Measurements from ENCODE around the gene CNKSR3.

Gene CNKSR3

DNA sequence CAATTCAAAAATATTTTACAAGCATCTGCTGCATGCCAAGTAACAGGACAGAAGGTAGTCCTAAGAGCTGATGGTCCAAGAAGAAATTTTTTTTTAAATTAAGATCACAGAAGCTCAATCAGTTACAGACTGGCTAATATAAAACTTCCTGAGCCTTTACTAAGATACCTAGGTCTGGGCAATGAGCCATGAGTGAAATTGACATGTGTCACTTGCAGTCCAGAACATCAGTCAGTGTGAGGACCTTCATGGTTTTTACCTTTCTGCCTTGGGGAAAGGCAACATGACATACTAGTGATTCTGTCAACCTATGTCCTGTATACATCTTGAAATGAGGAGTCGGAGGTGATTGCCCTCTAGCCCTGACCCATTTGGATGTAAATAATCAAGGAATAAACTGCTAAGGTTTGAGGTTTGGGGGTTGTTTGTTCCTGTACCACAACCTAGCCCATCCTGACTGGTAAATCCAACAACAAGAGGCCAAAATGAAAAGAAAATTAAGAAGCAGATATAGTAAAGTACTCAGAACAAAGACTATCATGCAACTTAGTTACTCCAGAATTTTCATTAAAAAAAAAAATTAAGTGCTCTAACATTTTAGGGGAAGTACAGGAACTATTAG, 70.0 kb downstream of the CNKSR3 start:
- H3K36me3 ChIP-seq = peaks cover 19% of the 10 kb centered on the region
- H3K4me1 ChIP-seq = no peaks in the 10 kb centered on the region
- no peaks in the 10 kb centered on the region for H3K27me3 ChIP-seq
- H3K4me2 ChIP-seq = no peak overlapping the region
- TF ChIP-seq Cebpa-rat (IDR thresholded peaks at IDR 0.05) = no peak
- H3K9ac ChIP-seq = no peak overlapping the region
- H3K4me3 ChIP-seq = no peak overlapping the region
- H3K9me3 ChIP-seq = no peaks in the 10 kb centered on the region
- no peak overlapping the region for H3K27ac ChIP-seq
- no peaks in the 10 kb centered on the region for H4K20me1 ChIP-seq

DNA sequence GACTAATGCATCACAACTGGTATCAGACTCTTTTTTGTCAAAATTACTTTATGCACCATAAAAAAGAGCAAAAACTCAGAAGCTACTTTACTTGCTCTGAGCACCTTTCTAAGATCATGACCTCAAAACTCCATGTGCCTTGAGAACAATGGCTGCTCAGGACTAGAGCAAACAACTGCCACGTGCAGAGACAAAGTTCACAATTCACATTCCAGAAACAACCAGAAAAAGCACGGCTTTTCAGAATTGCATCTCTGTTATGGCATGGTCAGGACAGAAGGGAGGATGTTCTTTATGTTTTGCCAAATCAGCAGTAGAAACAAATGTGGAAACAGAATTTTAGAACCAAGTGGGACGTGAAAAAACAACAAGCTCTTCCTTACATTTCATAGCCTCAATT, 70.5 kb downstream of the CNKSR3 start:
- H3K27ac ChIP-seq = no peak overlapping the region
- H3K9me3 ChIP-seq = no peaks in the 10 kb centered on the region
- no peaks in the 10 kb centered on the region for H3K27me3 ChIP-seq
- no peaks in the 10 kb centered on the region for H3K4me1 ChIP-seq
- no peaks in the 10 kb centered on the region for H4K20me1 ChIP-seq
- no peak overlapping the region for H3K4me2 ChIP-seq
- TF ChIP-seq Cebpa-rat (IDR thresholded peaks at IDR 0.05) = no peak
- H3K36me3 ChIP-seq = peaks cover 24% of the 10 kb centered on the region
- no peak overlapping the region for H3K4me3 ChIP-seq
- H3K9ac ChIP-seq = no peak overlapping the region

DNA sequence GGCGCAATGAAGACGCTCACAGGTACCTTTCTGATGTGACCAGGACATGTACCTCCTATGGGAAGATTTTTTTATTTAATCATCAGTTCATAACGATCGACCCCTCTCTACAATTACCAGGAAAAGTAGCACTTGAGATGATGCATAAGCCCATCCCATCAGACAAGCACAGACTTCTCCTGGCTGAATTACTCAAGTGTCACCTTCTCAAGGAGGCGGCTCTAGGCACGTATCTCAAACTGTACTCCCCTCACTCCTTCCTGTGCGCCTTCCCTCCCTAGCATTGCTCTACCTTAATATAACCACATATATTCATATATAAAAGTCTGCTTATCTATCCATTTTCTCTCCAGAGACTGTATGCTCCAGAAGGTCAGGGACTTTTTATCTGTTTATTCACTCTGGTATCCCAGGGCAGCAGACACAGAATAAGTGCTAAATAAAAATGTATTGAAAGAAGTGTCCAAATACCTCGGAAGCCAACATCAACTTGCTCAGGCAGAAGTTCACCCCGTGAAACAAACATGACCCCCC, 71.5 kb downstream of the CNKSR3 start:
- TF ChIP-seq Cebpa-rat (IDR thresholded peaks at IDR 0.05) = no peak
- Histone ChIP-seq H3K4me2 (no peak overlapping the region), H3K4me1 (no peaks in the 10 kb centered on the region), H3K27me3 (no peaks in the 10 kb centered on the region), H3K36me3 (peaks cover 26% of the 10 kb centered on the region), H3K9ac (no peak overlapping the region), H3K9me3 (no peaks in the 10 kb centered on the region), H3K27ac (no peak overlapping the region), H4K20me1 (no peaks in the 10 kb centered on the region), H3K4me3 (no peak overlapping the region)

DNA sequence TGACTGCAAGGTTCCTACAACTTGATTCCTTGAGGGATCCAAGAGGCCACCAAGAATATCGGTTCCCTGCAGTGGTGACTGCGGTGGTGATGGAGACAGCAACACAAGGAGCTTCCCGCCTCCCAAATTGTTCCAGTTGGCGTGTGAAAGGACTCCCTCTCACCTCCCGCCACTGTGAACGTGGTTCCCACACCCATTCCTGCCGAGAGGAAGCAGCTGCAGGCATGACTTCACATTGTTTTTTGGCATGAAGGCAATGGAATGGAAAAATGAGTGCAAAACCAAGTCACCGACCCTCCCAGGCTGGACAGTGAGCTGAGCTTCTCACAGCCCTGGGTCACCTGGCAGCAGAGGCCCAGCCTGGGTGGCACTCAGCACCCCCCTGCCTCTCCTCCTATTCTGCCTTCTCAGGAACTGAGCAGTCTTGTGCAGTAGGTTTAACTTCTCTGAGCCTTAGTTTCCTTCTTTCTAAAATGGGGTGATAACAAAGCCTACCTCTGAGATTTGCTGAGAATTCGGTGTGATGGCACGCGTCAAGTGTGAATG, 75.0 kb downstream of the CNKSR3 start:
- Histone ChIP-seq H3K4me3 (no peak overlapping the region), H4K20me1 (no peaks in the 10 kb centered on the region), H3K4me2 (no peak overlapping the region), H3K27me3 (no peaks in the 10 kb centered on the region), H3K4me1 (no peaks in the 10 kb centered on the region; the same call in 1 of the 2 replicates), H3K9me3 (0 out of 2 replicates have a peak, but pooled peaks cover 9% of the 10 kb centered on the region), H3K36me3 (peaks cover 20% of the 10 kb centered on the region; the same call in 1 of the 2 replicates), H3K27ac (no peak overlapping the region), H3K9ac (no peak overlapping the region)
- TF ChIP-seq Cebpa-rat (IDR thresholded peaks at IDR 0.05) = no peak

DNA sequence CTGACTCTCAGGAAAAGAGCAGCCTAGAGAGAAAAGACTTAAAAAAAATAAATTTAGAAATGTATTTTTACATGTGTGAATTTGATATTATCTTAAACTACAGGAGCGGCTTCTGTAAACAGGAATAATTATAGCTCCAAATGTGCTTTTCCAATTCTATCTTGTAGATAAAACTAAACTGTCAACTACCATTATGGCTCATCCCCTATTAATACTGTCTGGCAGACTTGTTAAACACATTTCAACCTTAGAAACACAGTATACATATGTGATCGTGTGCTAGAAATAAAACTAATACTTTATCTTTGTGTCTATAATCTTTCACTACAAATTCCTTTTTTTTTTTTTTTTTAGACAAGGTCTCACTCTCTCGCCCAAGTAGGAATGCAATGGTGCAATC, 75.8 kb downstream of the CNKSR3 start:
- Histone ChIP-seq H3K9ac (no peak overlapping the region), H3K27ac (no peak overlapping the region), H3K36me3 (peaks cover 22% of the 10 kb centered on the region; the same call in 1 of the 2 replicates), H3K4me2 (no peak overlapping the region), H3K4me3 (no peak overlapping the region), H3K9me3 (0 out of 2 replicates have a peak, but pooled peaks cover 9% of the 10 kb centered on the region), H3K27me3 (no peaks in the 10 kb centered on the region), H4K20me1 (no peaks in the 10 kb centered on the region), H3K4me1 (no peaks in the 10 kb centered on the region; the same call in 1 of the 2 replicates)
- TF ChIP-seq Cebpa-rat (IDR thresholded peaks at IDR 0.05) = no peak

DNA sequence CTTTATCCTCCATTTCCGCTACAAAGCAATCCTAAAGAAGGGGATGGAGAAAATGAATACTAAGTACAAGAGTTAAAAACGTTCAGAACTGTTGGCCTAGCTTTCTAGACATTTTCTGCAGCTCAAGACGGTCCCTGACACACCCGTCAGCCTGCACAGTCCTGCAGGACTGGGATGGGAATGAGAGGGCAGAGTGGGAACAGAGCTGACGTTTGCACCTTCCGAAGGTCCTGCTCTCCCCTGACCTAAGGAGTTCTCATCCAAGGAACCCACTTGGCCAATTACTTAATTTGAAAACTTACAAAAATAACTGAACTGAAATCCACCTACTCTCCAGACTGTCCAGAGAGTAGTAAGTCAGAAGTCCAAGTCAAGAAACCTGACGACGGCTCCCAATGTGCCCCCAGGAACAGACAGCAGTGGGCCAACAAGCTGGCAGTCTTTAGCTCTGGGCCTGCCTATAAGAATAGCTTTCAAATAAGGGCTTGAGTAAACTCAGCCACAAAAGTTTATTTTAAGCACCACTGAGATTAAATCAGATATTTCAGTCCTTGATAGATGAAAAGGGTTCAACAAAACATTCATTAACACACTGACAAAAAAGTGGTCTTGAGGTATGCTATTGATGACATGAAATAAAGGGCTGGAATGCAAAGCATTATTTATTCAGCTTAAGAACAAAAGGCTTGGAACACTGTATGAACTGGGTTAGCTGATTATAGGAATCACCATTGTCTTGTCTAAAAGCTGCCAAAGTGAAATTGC, 76.8 kb downstream of the CNKSR3 start:
- no peak overlapping the region for H3K9ac ChIP-seq
- H3K27ac ChIP-seq = no peak overlapping the region
- H4K20me1 ChIP-seq = no peaks in the 10 kb centered on the region
- TF ChIP-seq Cebpa-rat (IDR thresholded peaks at IDR 0.05) = no peak
- H3K36me3 ChIP-seq = peaks cover 30% of the 10 kb centered on the region
- no peaks in the 10 kb centered on the region; the same call in 1 of the 2 replicates for H3K4me1 ChIP-seq
- H3K9me3 ChIP-seq = 0 out of 2 replicates have a peak, but pooled peaks cover 9% of the 10 kb centered on the region
- no peak overlapping the region for H3K4me2 ChIP-seq
- H3K4me3 ChIP-seq = no peak overlapping the region
- H3K27me3 ChIP-seq = no peaks in the 10 kb centered on the region

DNA sequence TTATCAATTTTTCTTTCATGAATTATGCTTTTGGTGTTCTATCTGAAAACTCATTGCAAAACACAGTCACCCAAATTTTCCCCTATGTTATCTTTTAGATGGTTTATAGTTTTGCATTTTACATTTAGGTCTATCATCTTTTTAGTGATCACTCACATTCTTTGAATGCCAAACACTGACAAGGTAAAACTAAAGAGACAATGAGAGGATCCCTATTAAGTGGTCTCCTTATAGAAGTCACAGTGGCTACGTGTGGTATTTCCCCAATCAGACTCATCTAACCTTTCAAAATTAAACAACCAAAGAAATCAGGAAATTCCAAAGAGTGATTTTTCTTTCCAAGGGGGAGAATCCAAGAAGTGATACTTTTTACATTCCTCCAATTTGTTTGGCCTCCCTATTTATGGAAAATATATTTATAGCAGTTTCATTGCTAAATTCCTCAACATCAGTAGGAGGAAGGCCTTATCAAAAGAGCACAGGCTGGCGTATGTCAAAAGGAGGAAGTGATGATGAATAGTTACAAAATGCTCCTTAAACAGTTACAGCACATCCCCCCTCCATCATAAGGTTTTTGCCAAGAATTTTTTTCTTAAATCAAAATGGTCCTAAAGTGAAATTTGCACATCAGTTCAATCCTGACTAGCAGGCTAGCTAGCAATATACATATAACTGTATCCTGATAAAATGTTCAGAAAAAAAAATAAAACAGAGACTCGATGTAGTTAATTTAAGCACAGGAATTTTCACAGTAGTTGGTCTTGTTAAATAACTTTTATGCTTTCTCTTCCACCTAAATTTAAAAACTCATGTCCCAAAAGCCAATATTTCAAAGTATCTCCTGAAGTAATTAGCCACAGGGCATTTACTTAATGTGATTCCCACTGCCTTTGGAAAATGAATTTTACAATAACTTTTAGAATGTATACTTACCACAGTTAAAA, 77.7 kb downstream of the CNKSR3 start:
- peaks cover 30% of the 10 kb centered on the region for H3K36me3 ChIP-seq
- no peak overlapping the region for H3K27ac ChIP-seq
- no peak overlapping the region for H3K4me2 ChIP-seq

DNA sequence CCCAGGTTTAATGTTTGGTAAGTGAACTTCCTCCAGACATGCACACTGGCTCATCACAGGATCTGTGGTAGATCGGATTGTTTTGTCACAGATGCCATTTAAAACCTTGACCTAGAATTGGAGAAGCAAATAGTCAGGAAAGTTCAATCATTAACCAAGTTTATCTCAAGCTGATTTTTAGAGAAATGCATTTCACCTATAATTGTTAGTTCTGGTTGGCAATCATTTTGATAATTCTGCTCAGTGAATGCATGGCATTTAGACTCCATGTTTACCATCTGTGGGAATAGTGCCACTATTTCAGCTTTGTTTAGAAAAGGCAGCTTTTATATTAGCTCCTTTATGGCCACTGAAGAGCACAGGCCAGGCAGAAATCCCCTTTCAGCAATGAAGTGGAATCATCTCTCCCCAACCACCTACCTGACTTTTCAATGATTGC, 80.0 kb downstream of the CNKSR3 start:
- Histone ChIP-seq H3K27ac (no peak overlapping the region), H3K27me3 (no peaks in the 10 kb centered on the region), H3K9ac (no peak overlapping the region), H3K4me1 (no peaks in the 10 kb centered on the region; the same call in 1 of the 2 replicates), H3K36me3 (peaks cover 29% of the 10 kb centered on the region), H4K20me1 (no peaks in the 10 kb centered on the region), H3K4me2 (no peak overlapping the region), H3K4me3 (no peak overlapping the region), H3K9me3 (0 out of 2 replicates have a peak, but pooled peaks cover 9% of the 10 kb centered on the region)
- no peak for TF ChIP-seq Cebpa-rat (IDR thresholded peaks at IDR 0.05)

More for the DNA sequence above, 77.7 kb downstream of the CNKSR3 start:
- TF ChIP-seq Cebpa-rat (IDR thresholded peaks at IDR 0.05) = no peak
- H3K9me3 ChIP-seq = 0 out of 2 replicates have a peak, but pooled peaks cover 9% of the 10 kb centered on the region
- H3K9ac ChIP-seq = no peak overlapping the region
- no peak overlapping the region for H3K4me3 ChIP-seq
- no peaks in the 10 kb centered on the region for H4K20me1 ChIP-seq
- no peaks in the 10 kb centered on the region for H3K27me3 ChIP-seq
- H3K4me1 ChIP-seq = no peaks in the 10 kb centered on the region; the same call in 1 of the 2 replicates

DNA sequence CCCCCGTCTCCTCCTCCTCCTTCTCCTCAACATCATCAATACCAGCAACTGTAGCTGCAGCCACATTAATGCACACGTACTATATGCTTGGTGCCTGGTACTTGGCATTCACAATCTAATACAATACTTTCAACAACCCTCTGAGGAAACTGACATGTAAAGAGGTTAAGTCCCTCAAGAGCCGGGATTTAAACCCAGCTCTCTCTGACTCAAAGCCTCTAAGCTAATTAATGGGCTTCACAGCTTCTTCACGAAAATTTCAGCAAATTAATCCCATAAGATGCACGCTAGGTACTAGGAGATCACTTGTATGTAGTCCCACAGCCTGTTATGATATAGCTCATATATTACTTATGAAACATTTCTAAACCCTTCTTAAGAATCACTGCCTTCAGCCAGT, 80.8 kb downstream of the CNKSR3 start:
- no peaks in the 10 kb centered on the region for H3K27me3 ChIP-seq
- no peaks in the 10 kb centered on the region; the same call in 1 of the 2 replicates for H3K4me1 ChIP-seq
- H3K4me3 ChIP-seq = no peak overlapping the region
- H3K9me3 ChIP-seq = 0 out of 2 replicates have a peak, but pooled peaks cover 9% of the 10 kb centered on the region
- no peak overlapping the region for H3K9ac ChIP-seq
- no peak for TF ChIP-seq Cebpa-rat (IDR thresholded peaks at IDR 0.05)
- peaks cover 23% of the 10 kb centered on the region for H3K36me3 ChIP-seq
- no peaks in the 10 kb centered on the region for H4K20me1 ChIP-seq
- no peak overlapping the region for H3K4me2 ChIP-seq
- H3K27ac ChIP-seq = no peak overlapping the region

Data from BLaER1 (cell line).